ENCODE results near the gene COLEC11.

Gene COLEC11

GRCh38 chr2:3637311-3637675 is 42.4 kb downstream of the COLEC11 start:
- DNase-seq = no peak

GRCh38 chr2:3637692-3638455 is 43.0 kb downstream of the COLEC11 start:
- no peak for DNase-seq

GRCh38 chr2:3638456-3638810 is 43.5 kb downstream of the COLEC11 start:
- no peak for DNase-seq

GRCh38 chr2:3639015-3639630 is 44.2 kb downstream of the COLEC11 start:
- no peak for DNase-seq

GRCh38 chr2:3639653-3640052 is 44.7 kb downstream of the COLEC11 start:
- no peak for DNase-seq

GRCh38 chr2:3641181-3641580 is 46.3 kb downstream of the COLEC11 start:
- DNase-seq = no peak

GRCh38 chr2:3641841-3642421 is 47.0 kb downstream of the COLEC11 start:
- DNase-seq = no peak

GRCh38 chr2:3642521-3643215 is 47.8 kb downstream of the COLEC11 start:
- no peak for DNase-seq

GRCh38 chr2:3643371-3644245 is 48.7 kb downstream of the COLEC11 start:
- no peak for DNase-seq

GRCh38 chr2:3644246-3644525 is 49.3 kb downstream of the COLEC11 start:
- no peak for DNase-seq

- no peak for DNase-seq
Measured at GRCh38 chr2:3644891-3645605, 50.1 kb downstream of the COLEC11 start.

- DNase-seq = peak in 8 of 56 donors; percentile 23 to 67 (median 32)
Measured at GRCh38 chr2:3645745-3646389, 51.0 kb downstream of the COLEC11 start.

GRCh38 chr2:3646446-3646845 is 51.5 kb downstream of the COLEC11 start:
- no peak for DNase-seq

GRCh38 chr2:3647246-3647645 is 52.3 kb downstream of the COLEC11 start:
- DNase-seq = no peak

GRCh38 chr2:3647831-3648651 is 53.1 kb downstream of the COLEC11 start:
- DNase-seq = no peak

- DNase-seq = no peak
Measured at GRCh38 chr2:3648652-3649177, 53.8 kb downstream of the COLEC11 start.

- peak in 2 of 56 donors; percentile 11 to 14 for DNase-seq
Measured at GRCh38 chr2:3649581-3649980, 54.7 kb downstream of the COLEC11 start.

- DNase-seq = no peak
Measured at GRCh38 chr2:3650140-3650920, 55.4 kb downstream of the COLEC11 start.
